Hepatocyte (in vitro differentiated cells): Measurements from ENCODE around the gene BICDL1.

Source experiments
- CTCF ChIP-seq: fragments of 200-600 bp; sonication (generic); IDR thresholded peaks from 2 replicates; pipeline ENCODE4 v1.5.1; 2016; ENCODE audit warnings: antibody characterized with exemption, mild to moderate bottlenecking; ENCODE audit not compliant: poor library complexity
- EZH2phosphoT487 ChIP-seq: fragments of 200-600 bp; sonication (generic); IDR thresholded peaks from one replicate; pipeline ENCODE4 v1.6.1; 2018; ENCODE audit warnings: antibody characterized with exemption, mild to moderate bottlenecking, low read depth, moderate library complexity; ENCODE audit not compliant: unreplicated experiment, severe bottlenecking

DNA sequence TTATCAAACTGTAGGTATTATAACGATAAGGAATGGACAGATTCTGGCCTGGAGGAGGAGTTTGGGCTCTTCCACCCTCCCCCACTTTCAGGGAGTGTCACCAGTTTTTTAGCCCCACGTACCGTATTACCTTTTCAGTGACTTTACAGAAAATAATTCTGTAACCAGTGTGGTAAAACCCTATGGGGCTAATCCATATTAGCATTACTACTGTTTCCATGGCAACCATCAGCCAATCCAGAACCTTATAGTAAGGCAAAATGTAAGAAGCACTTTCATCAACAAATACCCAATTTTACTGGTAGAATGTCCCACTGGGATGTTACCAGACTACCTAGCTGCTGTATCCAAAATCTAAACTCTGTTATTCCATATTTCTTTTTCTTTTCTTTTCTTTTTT, 50.7 kb downstream of the BICDL1 start:
- TF ChIP-seq CTCF: no peak
- TF ChIP-seq EZH2phosphoT487: no peak
